PC-9 (cell line): ENCODE measurements around the gene IRF6. TPM values are rescaled to one million over a fixed set of nuclear protein-coding genes. Genes with fewer than 3 reads are reported as not detected.

ENCODE experiments used
- Bru-seq: library from RNA; stranded (reverse); fragments of 400-500 nt; gene quantifications from one replicate; lab custom pipeline; 2021; lab: Mats Ljungman, UMichigan
- BruChase-seq, 2 experiments: library from RNA; stranded (reverse); fragments of 400-500 nt; gene quantifications; one replicate each; lab custom pipeline; 2021; lab: Mats Ljungman, UMichigan
- BruUV-seq: library from RNA; stranded (reverse); fragments of 400-500 nt; replicated peaks from 2 replicates; lab custom pipeline; 2021; lab: Mats Ljungman, UMichigan
- CTCF ChIA-PET: fragments of 300-600 bp; sonication (Branson Sonifier 250); formaldehyde crosslinking; loops from one replicate; lab custom pipeline; 2022; ENCODE audit warnings: antibody characterized with exemption; lab: Charles Lee
- POLR2A ChIA-PET: fragments of 300-600 bp; sonication (Branson Sonifier 250); formaldehyde crosslinking; loops from one replicate; lab custom pipeline; 2022; ENCODE audit warnings: antibody characterized with exemption; ENCODE audit not compliant: unreplicated experiment; lab: Charles Lee
- DNase-seq, 2 experiments: peaks; one replicate each; pipeline versions ENCODE4 v3.0.0 to v3.0.0-alpha.2; 2015 to 2022; ENCODE audit warnings: mixed read lengths in 1 of 2
- H2AFZ ChIP-seq: fragments of 200-600 bp; sonication (generic); 2 replicates; pipeline ENCODE4 v1.8.1; 2017; ENCODE audit warnings: antibody characterized with exemption
- H3F3A ChIP-seq: fragments of 200-600 bp; sonication (generic); 2 replicates; pipeline ENCODE4 v1.8.1; 2017; ENCODE audit warnings: antibody characterized with exemption, mild to moderate bottlenecking, low read depth; ENCODE audit not compliant: insufficient read depth
- H3K27ac ChIP-seq: fragments of 200-600 bp; sonication (generic); 2 replicates; pipeline ENCODE4 v1.6.1; 2016; ENCODE audit warnings: mixed run types
- H3K27me3 ChIP-seq: fragments of 200-600 bp; sonication (generic); 2 replicates; pipeline ENCODE4 v1.6.1; 2016; ENCODE audit warnings: low read depth, mixed run types; ENCODE audit not compliant: insufficient read depth
- H3K36me3 ChIP-seq: fragments of 200-600 bp; sonication (generic); 2 replicates; pipeline ENCODE4 v1.6.1; 2016; ENCODE audit warnings: low read depth, mixed run types
- H3K4me1 ChIP-seq: fragments of 200-600 bp; sonication (generic); replicated peaks from 2 replicates; pipeline ENCODE4 v1.6.1; 2016; ENCODE audit warnings: mixed run types; ENCODE audit not compliant: insufficient read depth
- H3K4me2 ChIP-seq: fragments of 200-600 bp; sonication (generic); 2 replicates; pipeline ENCODE4 v1.6.1; 2017; ENCODE audit warnings: mixed run types
- H3K4me3 ChIP-seq: fragments of 200-600 bp; sonication (generic); 2 replicates; pipeline ENCODE4 v1.6.1; 2016; ENCODE audit warnings: mixed run types
- H3K79me2 ChIP-seq: fragments of 200-600 bp; sonication (generic); 2 replicates; pipeline ENCODE4 v1.6.1; 2017; ENCODE audit warnings: low read depth, mixed run types
- H3K9me2 ChIP-seq: fragments of 200-600 bp; sonication (generic); 2 replicates; pipeline ENCODE4 v1.8.1; 2017; ENCODE audit warnings: mild to moderate bottlenecking; ENCODE audit not compliant: insufficient read depth
- H3K9me3 ChIP-seq: fragments of 200-600 bp; sonication (generic); 2 replicates; pipeline ENCODE4 v1.8.1; 2016; ENCODE audit warnings: low read depth; ENCODE audit not compliant: insufficient read depth
- H4K20me1 ChIP-seq: fragments of 200-600 bp; sonication (generic); 2 replicates; pipeline ENCODE4 v1.8.1; 2017; ENCODE audit not compliant: insufficient read depth
- CTCF ChIP-seq: fragments of 200-600 bp; sonication (generic); conservative IDR thresholded peaks from 2 replicates; pipeline ENCODE4 v1.6.1; 2017; ENCODE audit warnings: mixed run types, antibody characterized with exemption, mild to moderate bottlenecking, moderate library complexity
- EZH2 ChIP-seq: fragments of 200-600 bp; sonication (generic); IDR thresholded peaks from 2 replicates; pipeline ENCODE4 v1.8.0; 2017; ENCODE audit warnings: antibody characterized with exemption, low read depth
- intact Hi-C: fragments of 100-400 bp; cut with micrococcal nuclease; formaldehyde crosslinking; loops from one replicate; pipeline ENCODE4 v1.10.0; 2022; ENCODE audit not compliant: unreplicated experiment
- long read RNA-seq: library from polyadenylated mRNA; stranded (forward); transcript quantifications from one replicate; pipeline ENCODE4 v2.0.0, GENCODE V29; 2022
- total RNA-seq: library from RNA; stranded (reverse); gene quantifications from 2 replicates; pipeline ENCODE4 v1.2.3, GENCODE V29; 2021

IRF6 gene
- 46.5 and 50.9 TPM in 2 replicates for total RNA-seq
- percentile 86 among the genes with signal in this experiment for Bru-seq, nascent RNA
- BruChase-seq, experiment 1, labeled RNA remaining after a 2-hour chase = percentile 91 among the genes with signal in this experiment
- percentile 96 among the genes with signal in this experiment for BruChase-seq, experiment 2, labeled RNA remaining after a 6-hour chase
- long read RNA-seq, full-length matches to known transcripts = 26 of 40 reads
- long read RNA-seq, partial matches to known transcripts = 4 of 40 reads
- long read RNA-seq, other reads (novel, unspliced or antisense) = 10 of 40 reads

- no peaks in the 10 kb centered on the region for H3K36me3 ChIP-seq
- peak; percentile 89 to 96 for DNase-seq
- no peak for TF ChIP-seq EZH2
- TF ChIP-seq CTCF = no peak
- H4K20me1 ChIP-seq = no peaks in the 10 kb centered on the region; the same call in 1 of the 2 replicates
- H2AFZ ChIP-seq = peak within 1 kb of the TSS; percentile 90
- H3K27ac ChIP-seq = peak within 1 kb of the TSS; percentile 80
- H3K79me2 ChIP-seq = peaks cover 38% of the 10 kb centered on the region
- intact Hi-C loops = loop anchor here (1.0 to 2.0 kb wide), 2 partner anchors 21 to 22 kb away; partner anchors contain the start of genes C1orf74 and UTP25
- POLR2A ChIA-PET = interaction anchor here (0.6 to 1.0 kb wide), 11 partner anchors 14 to 201 kb away, joined by 3 to 40 read pairs (median 5); partner anchors contain the start of genes C1orf74 and LAMB3
- peak within 1 kb of the TSS; percentile 82 for H3K4me2 ChIP-seq
- H3K27me3 ChIP-seq = no peaks in the 10 kb centered on the region
- TSS peak; percentile 67 for BruUV-seq
- peak within 1 kb of the TSS; percentile 78 for H3K4me3 ChIP-seq
- peaks cover 20% of the 10 kb centered on the region; the same call in 1 of the 2 replicates for H3F3A ChIP-seq
- H3K9me2 ChIP-seq = no peaks in the 10 kb centered on the region
- CTCF ChIA-PET = interaction anchor here (0.6 to 2.2 kb wide), 4 partner anchors 16 to 263 kb away, joined by 4 to 11 read pairs (median 7); no protein-coding TSS in a partner anchor
- no peaks in the 10 kb centered on the region for H3K9me3 ChIP-seq
- H3K4me1 ChIP-seq = peaks cover 41% of the 10 kb centered on the region
Observed at GRCh38 chr1:209805875-209806760, at the start of gene IRF6. Gene IRF6 (minus strand): TSS chr1:209806142. CDS start chr1:209801413, 4,729 bp downstream.

- ChIA-PET POLR2A (no interaction called here), CTCF (no interaction called here)
- TF ChIP-seq CTCF (no peak), EZH2 (no peak)
- Histone ChIP-seq H3K36me3 (peaks cover 34% of the 10 kb centered on the region), H3K79me2 (no peaks in the 10 kb centered on the region), H4K20me1 (no peaks in the 10 kb centered on the region), H3K4me1 (no peaks in the 10 kb centered on the region), H3K27me3 (no peaks in the 10 kb centered on the region), H3K27ac (no peak overlapping the region), H3K9me2 (no peaks in the 10 kb centered on the region), H3K4me3 (no peak overlapping the region), H3F3A (no peaks in the 10 kb centered on the region), H3K9me3 (no peaks in the 10 kb centered on the region), H2AFZ (no peak overlapping the region), H3K4me2 (no peak overlapping the region)
- DNase-seq = no peak
- BruUV-seq = no TSS peak
- intact Hi-C loops = no loop called here
Observed at GRCh38 chr1:209855623-209856022, 49.7 kb upstream of the IRF6 start.

DNA sequence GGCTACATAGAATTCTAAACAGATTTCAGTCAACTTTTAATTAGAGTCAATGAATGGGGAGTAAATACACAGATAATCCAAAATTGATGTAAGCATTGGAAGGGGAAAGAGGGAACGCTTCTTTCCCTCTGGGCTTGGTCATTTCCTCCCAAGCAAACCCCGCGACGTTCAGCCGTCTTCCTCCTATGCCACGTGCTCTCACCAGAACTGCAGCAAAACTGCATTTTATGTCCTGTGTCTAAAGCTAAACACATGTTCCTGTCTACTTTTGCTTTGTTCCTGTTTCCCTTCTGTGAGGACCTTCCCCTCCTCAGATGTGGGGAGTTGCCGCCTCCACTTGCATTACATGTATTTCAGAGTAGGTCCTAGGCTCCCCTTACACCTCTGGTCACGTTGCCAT, 49.1 kb upstream of the IRF6 start:
- H3K36me3 ChIP-seq = peaks cover 38% of the 10 kb centered on the region
- ChIA-PET POLR2A (no interaction called here), CTCF (interaction anchor here (0.7 kb wide), 1 partner anchor 135 kb away, joined by 4 read pairs; no protein-coding TSS in a partner anchor)
- no peaks in the 10 kb centered on the region for H3K9me2 ChIP-seq
- H4K20me1 ChIP-seq = no peaks in the 10 kb centered on the region
- TF ChIP-seq CTCF (no peak), EZH2 (no peak)
- DNase-seq = no peak
- no TSS peak for BruUV-seq
- H3K4me2 ChIP-seq = no peak overlapping the region
- no peaks in the 10 kb centered on the region for H3K79me2 ChIP-seq
- no peak overlapping the region for H3K27ac ChIP-seq
- no peaks in the 10 kb centered on the region for H3K27me3 ChIP-seq
- intact Hi-C loops = no loop called here
- no peaks in the 10 kb centered on the region for H3K4me1 ChIP-seq
- no peak overlapping the region for H3K4me3 ChIP-seq
- H3K9me3 ChIP-seq = no peaks in the 10 kb centered on the region
- no peak overlapping the region for H2AFZ ChIP-seq
- H3F3A ChIP-seq = no peaks in the 10 kb centered on the region
